MCF 10A (cell line): ENCODE measurements around the gene KRT86. TPM values are rescaled to one million over a fixed set of nuclear protein-coding genes. Genes with fewer than 3 reads are reported as not detected.
A peak's percentile ranks its signal among the peaks of the same experiment; 100 is the strongest.

Experiments
- BruUV-seq: library from RNA; stranded (reverse); fragments of 400-500 nt; replicated peaks from 2 replicates; lab custom pipeline; 2021; lab: Mats Ljungman, UMichigan
- CTCF ChIA-PET: fragments of 300-600 bp; sonication (Branson Sonifier 250); formaldehyde crosslinking; extraction: SDS; loops from one replicate; lab custom pipeline; 2021; ENCODE audit warnings: antibody characterized with exemption, inconsistent platforms; lab: Yijun Ruan, JAX
- POLR2A ChIA-PET: fragments of 300-600, 350-650 bp; sonication (Branson Sonifier 250); formaldehyde crosslinking; extraction: SDS; loops from one replicate; lab custom pipeline; 2020; ENCODE audit warnings: antibody characterized with exemption, inconsistent platforms; lab: Yijun Ruan, JAX
- DNase-seq: peaks from one replicate; pipeline ENCODE4 v3.0.0-alpha.2; 2018; ENCODE audit not compliant: unreplicated experiment
- H3K27ac Mint-ChIP-seq: one replicate; pipeline ENCODE4 v1.8.0; 2022; ENCODE audit warnings: mild to moderate bottlenecking, low read depth, mixed read lengths; ENCODE audit not compliant: unreplicated experiment
- H3K27me3 Mint-ChIP-seq: one replicate; pipeline ENCODE4 v1.8.0; 2022; ENCODE audit warnings: mixed read lengths; ENCODE audit not compliant: insufficient read depth, unreplicated experiment
- H3K36me3 Mint-ChIP-seq: one replicate; pipeline ENCODE4 v1.8.0; 2022; ENCODE audit warnings: mild to moderate bottlenecking, moderate library complexity, mixed read lengths; ENCODE audit not compliant: insufficient read depth, unreplicated experiment
- H3K4me1 Mint-ChIP-seq: one replicate; pipeline ENCODE4 v1.8.0; 2022; ENCODE audit warnings: mixed read lengths; ENCODE audit not compliant: insufficient read depth, unreplicated experiment
- H3K4me3 Mint-ChIP-seq: one replicate; pipeline ENCODE4 v1.8.0; 2022; ENCODE audit warnings: mild to moderate bottlenecking, moderate library complexity, mixed read lengths; ENCODE audit not compliant: unreplicated experiment
- H3K9me3 Mint-ChIP-seq: one replicate; pipeline ENCODE4 v1.8.0; 2022; ENCODE audit warnings: mixed read lengths; ENCODE audit not compliant: unreplicated experiment
- CTCF ChIP-seq: fragments of 200-600 bp; IDR thresholded peaks from one replicate; pipeline ENCODE4 v1.8.0; 2022; ENCODE audit warnings: antibody characterized with exemption, mild to moderate bottlenecking; ENCODE audit not compliant: unreplicated experiment
- intact Hi-C: fragments of 100-400 bp; cut with micrococcal nuclease; formaldehyde crosslinking; loops from 2 replicates; pipeline ENCODE4 v1.14.1; 2022
- total RNA-seq: library from RNA; stranded (reverse); gene quantifications from 2 replicates; pipeline ENCODE4 v1.2.3, GENCODE V29; 2022

Gene KRT86
- total RNA-seq, 1 experiment from 2014 or later: 37.8 TPM

DNA sequence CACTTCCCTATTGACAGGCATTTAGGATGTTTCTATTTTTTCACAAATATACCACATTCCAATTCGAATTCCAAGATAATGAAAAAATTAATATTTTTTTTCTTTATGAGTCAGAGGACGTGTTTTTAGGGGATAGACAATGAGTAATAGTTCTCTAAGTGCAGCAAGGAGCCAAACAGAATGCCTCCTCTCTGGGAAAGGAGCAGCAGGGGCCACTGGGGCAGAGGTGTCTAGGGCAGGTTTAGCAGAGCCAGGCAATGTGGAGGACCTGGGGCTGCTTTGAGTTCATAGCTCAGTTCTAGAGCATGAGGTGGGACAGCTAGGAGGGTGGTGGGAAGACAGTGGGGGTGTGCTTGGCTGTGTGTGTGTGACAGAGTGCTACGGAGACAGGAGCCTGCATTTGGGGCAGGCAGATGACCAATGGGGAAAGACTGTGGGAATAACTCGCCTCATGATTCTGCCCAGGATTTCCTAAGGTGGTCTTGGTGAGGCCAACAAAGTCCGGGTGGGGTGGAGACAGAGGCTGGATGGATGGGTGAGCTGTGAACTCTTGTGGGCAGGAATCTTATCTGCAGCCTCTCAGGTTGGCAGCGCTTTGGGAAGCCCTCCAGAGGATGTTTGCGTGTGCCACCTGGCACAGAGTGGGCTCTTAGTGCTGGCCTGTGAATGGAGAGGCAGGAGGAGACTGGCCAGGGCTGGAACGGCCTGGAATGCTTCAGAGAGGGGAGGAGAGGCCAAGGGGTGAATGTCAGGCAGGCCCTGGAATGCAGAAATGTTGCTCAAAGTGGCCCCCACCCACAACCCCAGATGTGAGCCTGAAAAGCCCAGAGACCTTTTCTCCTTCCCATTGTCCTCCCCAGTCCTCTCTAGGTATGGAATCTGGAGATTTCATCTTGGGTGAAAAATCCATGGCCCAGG is 43.8 kb upstream of the KRT86 start:
- Mint-ChIP-seq H3K27me3 (no peaks in the 10 kb centered on the region), H3K4me3 (peak overlapping the region; percentile 91), H3K9me3 (peaks cover 8% of the 10 kb centered on the region), H3K4me1 (peaks cover 54% of the 10 kb centered on the region), H3K36me3 (peaks cover 14% of the 10 kb centered on the region), H3K27ac (peak overlapping the region; percentile 91)
- intact Hi-C loops: loop anchor here (5.0 kb wide), 1 partner anchor 142 kb away; no protein-coding TSS in a partner anchor
- BruUV-seq: no TSS peak
- CTCF ChIA-PET: interaction anchor here (0.7 to 8.0 kb wide), 6 partner anchors 9 to 637 kb away, joined by 3 to 70 read pairs (median 6); no protein-coding TSS in a partner anchor
- peak; percentile 86 for DNase-seq
- POLR2A ChIA-PET: interaction anchor here (0.7 to 4.9 kb wide), 10 partner anchors 8 to 776 kb away, joined by 3 to 28 read pairs (median 4); partner anchors contain the start of gene EIF4B
- TF ChIP-seq CTCF: no peak

GRCh38 chr12:52231305-52232202 is 42.9 kb upstream of the KRT86 start:
- peak; percentile 88 for DNase-seq
- H3K4me1 Mint-ChIP-seq: peaks cover 57% of the 10 kb centered on the region
- peak overlapping the region; percentile 91 for H3K27ac Mint-ChIP-seq
- ChIA-PET CTCF (interaction anchor here (0.6 to 8.0 kb wide), 6 partner anchors 10 to 88 kb away, joined by 3 to 70 read pairs (median 9); no protein-coding TSS in a partner anchor), POLR2A (interaction anchor here (0.6 to 4.9 kb wide), 15 partner anchors 8 to 290 kb away, joined by 3 to 28 read pairs (median 4); partner anchors contain the start of gene KRT6A)
- peaks cover 24% of the 10 kb centered on the region for H3K36me3 Mint-ChIP-seq
- H3K4me3 Mint-ChIP-seq: peak overlapping the region; percentile 91
- no TSS peak for BruUV-seq
- intact Hi-C loops: loop anchor here (2.0 to 5.0 kb wide), 2 partner anchors 49 to 141 kb away; no protein-coding TSS in a partner anchor
- peaks cover 2% of the 10 kb centered on the region for H3K9me3 Mint-ChIP-seq
- no peak for TF ChIP-seq CTCF
- no peaks in the 10 kb centered on the region for H3K27me3 Mint-ChIP-seq

GRCh38 chr12:52232203-52232673 is 42.2 kb upstream of the KRT86 start:
- DNase-seq: no peak
- Mint-ChIP-seq H3K36me3 (peaks cover 31% of the 10 kb centered on the region), H3K4me1 (peaks cover 64% of the 10 kb centered on the region), H3K4me3 (peak overlapping the region; percentile 91), H3K9me3 (no peaks in the 10 kb centered on the region), H3K27ac (peak overlapping the region; percentile 91), H3K27me3 (no peaks in the 10 kb centered on the region)
- TF ChIP-seq CTCF: no peak
- TSS peak; percentile 74 for BruUV-seq
- CTCF ChIA-PET: interaction anchor here (0.8 to 8.0 kb wide), 7 partner anchors 8 to 88 kb away, joined by 3 to 70 read pairs (median 6); partner anchors contain the start of gene KRT80
- POLR2A ChIA-PET: interaction anchor here (0.8 to 4.9 kb wide), 17 partner anchors 11 to 261 kb away, joined by 3 to 28 read pairs (median 5); partner anchors contain the start of gene KRT6A
- intact Hi-C loops: loop anchor here (2.0 to 5.0 kb wide), 2 partner anchors 49 to 140 kb away; no protein-coding TSS in a partner anchor
